Measurements from ENCODE around the gene CABP1. TPM values are rescaled to one million over a fixed set of nuclear protein-coding genes. Genes with fewer than 3 reads are reported as not detected.

CABP1 gene
- total and polyA plus RNA-seq, 9 of the 15 experiments (the other 6 are each of a cell fraction or from before 2014, with no cell fraction given), result not detected

- TF ChIP-seq ZNF407 (IDR thresholded peaks at IDR 0.05; ENCODE audit: low read depth) (no peak), CLOCK (CRISPR knock-in tag; IDR thresholded peaks at IDR 0.05; ENCODE audit: borderline replicate concordance) (no peak), HOXB6 (CRISPR knock-in tag; IDR thresholded peaks at IDR 0.05; ENCODE audit: borderline replicate concordance) (no peak), POLR2B (IDR thresholded peaks at IDR 0.05; ENCODE audit: low read depth, partially characterized antibody) (no peak)
Observed at GRCh38 chr12:120646044-120646443, 5.6 kb downstream of the CABP1 start (continued).
